ENCODE measurements around the gene SDC4.

SDC4 gene

DNA sequence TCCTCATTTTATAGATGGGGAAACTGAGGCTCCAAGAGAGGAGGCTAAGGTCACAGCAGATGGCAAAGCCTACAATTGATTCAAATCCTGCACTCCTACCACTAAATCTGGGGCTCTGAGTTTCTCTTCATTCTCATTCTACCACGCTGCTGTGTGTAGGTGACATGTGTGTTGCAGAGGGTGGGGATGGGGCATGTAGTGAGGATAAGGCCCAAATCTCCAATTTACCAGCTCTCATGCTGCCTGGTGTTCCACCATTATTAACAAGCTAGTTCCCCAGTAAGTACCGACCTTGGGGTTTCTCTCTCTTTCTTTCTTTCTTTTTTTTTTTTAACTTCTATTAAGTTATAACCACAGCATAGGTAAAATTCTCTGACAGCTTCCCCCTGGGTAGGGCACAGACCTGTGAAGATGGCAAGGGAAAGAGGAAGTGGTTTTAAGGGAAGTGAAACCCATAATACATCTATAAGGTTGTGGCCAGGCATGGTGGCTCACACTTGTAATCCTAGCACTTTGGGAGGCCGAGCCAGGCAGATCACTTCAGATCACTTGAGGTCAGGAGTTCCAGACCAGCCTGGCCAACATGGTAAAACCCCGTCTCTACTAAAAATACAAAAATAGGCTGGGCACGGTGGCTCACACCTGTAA lies 27.2 kb downstream of the SDC4 start:
- DNase-seq (ENCODE audit: low read depth in 2 of 2, low spot score in 1 of 2), result no peak

DNA sequence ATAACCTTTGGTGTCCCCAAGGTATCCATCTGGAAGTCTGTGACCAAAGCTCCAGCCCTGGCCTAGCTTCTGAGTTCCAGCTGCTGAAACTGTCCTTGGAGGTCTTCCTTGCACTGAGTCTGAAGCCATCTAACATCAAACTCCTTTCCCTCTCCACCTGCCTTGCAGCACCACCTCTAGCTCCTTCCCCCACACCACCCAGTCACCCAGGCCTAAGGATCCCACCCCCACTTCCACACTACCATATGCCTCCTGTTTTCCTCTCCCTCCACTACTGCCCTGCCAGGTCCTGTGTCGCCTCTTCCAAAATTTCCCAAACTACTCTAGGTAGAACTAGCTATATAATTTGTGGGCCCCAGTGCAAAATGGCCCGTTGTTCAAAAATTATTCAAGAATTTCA lies 29.3 kb downstream of the SDC4 start:
- no peak for DNase-seq (ENCODE audit: low read depth in 2 of 2, low spot score in 1 of 2)

DNA sequence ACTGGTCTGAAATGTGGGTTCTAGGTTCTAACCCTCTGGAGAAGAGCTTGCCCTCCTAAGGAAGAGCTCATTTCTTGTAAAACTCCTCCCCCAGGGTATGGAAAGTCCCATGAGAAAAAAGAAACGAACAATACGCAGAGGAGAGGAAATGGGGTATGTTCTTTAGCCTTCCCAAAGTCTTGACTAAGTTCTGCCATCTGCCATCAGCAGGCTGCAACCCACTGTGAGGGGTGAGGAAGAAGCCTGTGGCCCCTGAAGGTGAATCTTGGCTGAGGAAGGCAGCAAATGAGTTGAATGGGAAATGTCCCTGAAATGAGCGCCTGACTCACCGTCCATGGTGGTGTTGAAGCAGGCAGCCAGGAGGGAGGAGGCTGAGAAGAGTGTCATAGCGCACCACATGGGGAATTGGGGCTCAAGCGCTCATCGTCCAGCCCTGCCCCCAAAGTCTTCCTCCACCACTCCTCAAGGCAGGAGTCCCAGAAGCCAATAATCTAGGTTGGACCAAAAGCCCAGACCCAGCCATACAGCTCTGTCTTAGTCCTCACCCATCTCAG lies 29.8 kb downstream of the SDC4 start:
- no peak for DNase-seq (ENCODE audit: low read depth in 2 of 2, low spot score in 1 of 2)

DNA sequence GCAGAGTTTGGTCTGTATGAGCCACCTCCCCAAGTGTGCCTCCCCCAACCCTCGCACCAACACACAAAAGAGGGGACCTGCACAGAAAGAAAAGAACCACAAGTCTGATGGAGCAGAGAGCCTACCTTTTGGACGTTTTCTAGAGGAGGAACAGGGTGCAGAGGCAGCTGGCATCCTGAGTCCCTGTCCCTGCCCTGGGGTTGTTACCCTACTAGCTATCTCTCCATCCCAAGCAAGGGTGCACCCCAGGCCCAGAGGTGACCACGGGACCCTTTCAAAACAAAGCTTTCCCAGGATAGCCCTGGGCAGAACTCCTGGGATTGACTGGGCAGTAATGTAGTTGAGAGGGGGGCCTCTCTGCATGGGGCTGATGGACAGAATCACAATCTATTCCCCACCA lies 30.4 kb downstream of the SDC4 start:
- DNase-seq (ENCODE audit: low read depth in 2 of 2, low spot score in 1 of 2), result no peak

DNA sequence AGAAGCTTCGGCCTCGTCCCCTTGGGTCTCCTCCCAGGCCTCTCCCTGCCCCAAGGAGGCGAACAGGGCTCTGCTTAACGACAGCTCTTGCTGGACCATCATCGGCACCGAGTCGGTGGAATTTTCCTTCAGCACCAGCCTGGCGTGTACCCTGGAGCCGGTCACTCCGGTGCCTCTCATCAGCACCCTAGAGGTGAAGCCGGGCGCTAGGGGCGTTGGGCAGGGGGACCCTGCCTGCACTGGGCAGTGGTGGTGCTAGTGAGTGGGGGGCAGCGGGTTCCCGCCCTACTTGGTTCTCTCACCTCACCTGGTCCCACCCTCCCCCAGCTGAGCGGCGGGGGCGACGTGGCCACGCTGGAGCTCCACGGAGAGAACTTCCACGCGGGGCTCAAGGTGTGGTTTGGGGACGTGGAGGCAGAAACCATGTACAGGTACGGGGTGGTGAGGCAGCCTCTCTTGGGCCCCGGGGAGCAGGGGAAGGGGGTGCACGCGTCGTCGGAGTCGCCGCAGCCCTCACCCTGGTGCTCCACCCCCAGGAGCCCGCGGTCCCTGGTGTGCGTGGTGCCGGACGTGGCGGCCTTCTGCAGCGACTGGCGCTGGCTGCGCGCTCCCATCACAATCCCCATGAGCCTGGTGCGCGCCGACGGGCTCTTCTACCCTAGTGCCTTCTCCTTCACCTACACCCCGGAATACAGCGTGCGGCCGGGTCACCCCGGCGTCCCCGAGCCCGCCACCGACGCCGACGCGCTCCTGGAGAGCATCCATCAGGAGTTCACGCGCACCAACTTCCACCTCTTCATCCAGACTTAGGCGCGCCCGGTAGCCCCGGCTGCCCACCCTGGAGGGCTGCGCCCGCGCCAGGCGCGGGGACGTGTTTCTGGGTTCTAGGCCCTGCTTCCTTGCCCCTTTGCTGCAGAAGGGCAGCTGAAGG lies 31.8 kb downstream of the SDC4 start:
- no peak for DNase-seq (ENCODE audit: low read depth in 2 of 2, low spot score in 1 of 2)

DNA sequence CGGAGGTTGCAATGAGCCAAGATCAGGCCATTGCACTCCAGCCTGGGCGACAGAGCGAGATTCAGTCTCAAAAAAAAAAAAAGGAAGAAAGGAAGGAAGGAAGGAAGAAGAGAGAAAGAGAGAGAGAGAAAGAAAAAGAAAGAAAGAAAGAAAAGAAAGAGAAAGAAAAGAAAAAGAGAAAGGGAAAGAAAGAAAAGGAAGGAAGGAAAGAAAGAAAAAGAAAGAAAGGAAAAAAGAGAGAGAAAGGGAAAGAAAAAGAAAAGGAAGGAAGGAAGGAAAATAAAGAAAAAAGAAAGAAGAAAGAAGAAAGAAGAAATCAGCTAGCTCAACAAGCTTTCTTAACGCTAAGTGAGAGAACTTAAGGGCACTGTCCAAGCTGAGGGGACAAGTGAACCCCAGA lies 32.6 kb downstream of the SDC4 start:
- DNase-seq (ENCODE audit: low read depth in 2 of 2, low spot score in 1 of 2), result no peak

DNA sequence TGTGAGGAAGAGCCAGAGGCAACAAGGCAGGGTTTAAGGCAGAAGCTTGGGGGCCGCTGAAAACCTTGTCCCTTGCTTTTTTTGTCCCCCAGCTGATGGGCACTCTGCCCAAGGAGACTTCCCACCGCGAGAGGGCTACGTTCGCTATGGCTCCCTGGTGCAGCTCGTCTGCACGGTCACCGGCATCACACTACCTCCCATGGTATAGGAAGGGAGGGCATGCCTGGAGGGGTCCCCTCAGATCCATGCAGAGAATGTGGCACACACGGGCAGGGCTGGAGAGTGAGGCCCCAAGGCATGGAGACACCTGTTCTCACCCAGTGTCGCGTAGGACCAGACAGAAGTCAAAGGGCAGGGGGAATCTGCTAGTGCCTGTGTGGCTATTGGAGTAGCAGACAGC lies 34.3 kb downstream of the SDC4 start:
- DNase-seq (ENCODE audit: low read depth in 2 of 2, low spot score in 1 of 2), result no peak

DNA sequence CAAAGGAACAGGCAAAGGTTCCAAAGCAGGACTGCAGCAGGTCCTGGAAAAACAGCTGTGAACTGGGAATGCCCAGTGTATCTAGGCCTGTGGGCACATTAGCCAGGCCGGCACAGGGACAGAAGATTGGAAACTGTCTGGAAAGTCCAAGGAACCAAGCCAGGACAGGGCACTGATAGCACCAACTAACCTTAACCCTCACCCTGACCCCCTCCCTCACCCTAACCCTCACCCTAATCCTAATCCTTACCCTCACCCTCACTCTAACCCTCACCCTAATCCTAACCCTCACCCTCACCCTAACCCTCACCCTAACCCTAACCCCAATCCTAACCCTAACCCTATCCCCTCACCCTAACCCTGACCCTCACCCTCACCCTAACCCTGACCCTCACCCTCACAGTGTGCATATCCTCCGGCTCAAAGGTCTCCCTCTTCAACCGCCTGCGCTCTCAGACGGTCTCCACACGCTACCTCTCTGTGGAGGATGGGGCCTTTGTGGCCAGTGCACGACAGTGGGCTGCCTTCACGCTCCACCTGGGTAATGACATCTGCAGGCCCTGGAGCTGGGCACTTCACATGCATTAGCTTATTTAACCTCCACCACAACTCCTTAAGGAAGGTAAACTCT lies 35.0 kb downstream of the SDC4 start:
- no peak for DNase-seq (ENCODE audit: low read depth in 2 of 2, low spot score in 1 of 2)

DNA sequence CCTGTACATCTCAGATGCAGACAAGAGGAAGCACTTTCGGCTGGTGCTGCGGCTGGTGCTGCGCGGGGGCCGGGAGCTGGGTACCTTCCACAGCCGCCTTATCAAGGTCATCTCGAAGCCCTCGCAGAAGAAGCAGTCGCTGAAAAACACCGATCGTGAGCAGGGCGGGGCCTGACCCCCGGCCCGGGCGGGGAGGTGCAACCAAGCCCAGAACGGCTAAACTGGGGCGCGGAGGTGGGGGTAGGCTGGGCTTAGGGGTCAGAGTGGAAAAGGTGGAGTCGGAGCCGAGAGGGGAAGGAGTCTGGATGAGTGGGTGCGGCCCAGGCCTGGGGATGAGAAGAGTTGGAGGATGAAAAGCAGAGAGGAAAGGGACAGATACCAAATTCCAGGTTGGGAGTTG lies 36.0 kb downstream of the SDC4 start:
- DNase-seq (ENCODE audit: low read depth in 2 of 2, low spot score in 1 of 2), result no peak

DNA sequence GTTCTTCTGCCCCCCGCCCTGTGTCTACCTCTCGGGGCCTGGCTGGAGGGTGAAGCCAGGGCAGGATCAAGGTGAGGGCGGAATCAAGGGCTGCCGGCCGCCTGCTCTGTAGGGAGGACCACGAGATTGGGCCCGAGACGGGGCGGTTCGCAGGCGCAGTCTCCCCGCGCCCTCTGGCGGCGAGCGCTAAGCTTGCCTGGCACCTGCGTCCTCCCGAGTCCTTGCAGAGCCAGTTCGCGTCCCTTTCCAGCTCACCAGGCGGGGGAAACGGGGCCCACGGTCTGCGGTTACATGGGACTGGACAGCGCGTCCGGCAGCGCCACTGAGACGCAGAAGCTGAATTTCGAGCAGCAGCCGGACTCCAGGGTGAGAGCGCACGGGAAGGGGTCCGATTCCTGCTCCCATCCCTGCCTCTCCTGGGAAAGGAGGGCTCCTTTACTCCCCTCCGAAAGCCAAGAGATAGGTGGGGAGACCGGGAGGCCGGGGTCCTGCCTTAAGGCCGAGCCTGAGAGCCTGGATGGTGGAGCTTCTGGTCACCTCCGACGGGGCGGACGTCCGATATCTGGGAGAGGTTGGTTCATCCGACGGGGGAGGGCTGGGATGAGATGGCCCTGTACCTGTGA lies 36.5 kb downstream of the SDC4 start:
- DNase-seq (ENCODE audit: low read depth in 2 of 2, low spot score in 1 of 2), result peak; percentile 18 to 25

DNA sequence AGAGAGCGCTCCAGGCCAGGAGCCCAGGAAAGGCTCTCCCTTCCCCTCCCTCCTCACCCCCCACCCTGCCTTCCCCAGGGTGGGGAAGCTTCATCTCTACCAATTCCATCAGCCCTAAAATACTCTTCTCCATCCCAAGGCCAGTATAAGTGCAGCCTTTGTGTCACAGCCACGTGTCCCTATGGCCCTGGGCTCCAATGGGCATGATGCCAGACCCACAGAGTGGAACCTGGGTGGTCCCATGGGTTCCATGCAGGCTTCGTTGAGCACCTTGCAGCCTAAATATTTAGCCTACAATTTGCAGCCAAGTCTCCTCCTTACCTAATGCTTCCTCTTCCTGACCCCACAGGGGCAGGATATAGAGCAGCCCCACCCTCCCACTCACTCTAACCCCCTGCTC lies 39.1 kb downstream of the SDC4 start:
- DNase-seq (ENCODE audit: low read depth in 2 of 2, low spot score in 1 of 2), result no peak

DNA sequence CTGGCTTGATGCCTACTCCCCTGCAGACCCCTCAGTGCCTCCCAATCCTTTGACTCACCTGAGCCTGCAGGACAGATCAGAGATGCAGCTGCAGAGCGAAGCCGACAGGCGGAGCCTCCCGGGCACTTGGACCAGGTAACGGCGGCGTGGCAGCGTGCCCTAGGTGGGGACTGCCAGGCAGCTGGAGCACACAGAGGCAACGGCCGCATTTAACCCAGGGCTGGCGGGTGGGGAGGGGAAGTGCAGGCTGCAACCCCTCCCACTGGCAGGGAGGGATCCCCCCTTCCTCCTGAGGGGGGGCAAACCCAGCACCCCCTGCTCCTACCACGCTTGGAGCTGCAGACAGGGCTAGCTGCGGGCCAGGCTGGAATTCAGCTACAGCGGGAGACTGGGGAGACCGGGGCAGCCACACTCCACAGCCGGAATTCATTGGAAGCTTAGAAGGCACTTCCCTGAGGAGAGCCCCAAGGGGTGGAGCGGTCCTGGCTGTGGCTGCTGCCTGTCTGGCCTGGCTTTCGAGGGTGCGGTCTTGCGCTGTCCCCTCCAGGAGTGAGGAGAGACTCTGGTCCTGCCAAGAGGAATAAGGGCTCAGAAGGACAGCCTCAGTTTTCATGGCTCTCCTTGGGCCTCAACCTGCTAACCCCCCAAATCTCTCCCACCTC lies 40.0 kb downstream of the SDC4 start, which contains the start of gene MATN4:
Gene MATN4 (minus strand): TSS at position 183 of the 662 bp plus-strand sequence. CDS start 2,717 bp downstream, outside the sequence.
- no peak for DNase-seq (ENCODE audit: low read depth in 2 of 2, low spot score in 1 of 2)

DNA sequence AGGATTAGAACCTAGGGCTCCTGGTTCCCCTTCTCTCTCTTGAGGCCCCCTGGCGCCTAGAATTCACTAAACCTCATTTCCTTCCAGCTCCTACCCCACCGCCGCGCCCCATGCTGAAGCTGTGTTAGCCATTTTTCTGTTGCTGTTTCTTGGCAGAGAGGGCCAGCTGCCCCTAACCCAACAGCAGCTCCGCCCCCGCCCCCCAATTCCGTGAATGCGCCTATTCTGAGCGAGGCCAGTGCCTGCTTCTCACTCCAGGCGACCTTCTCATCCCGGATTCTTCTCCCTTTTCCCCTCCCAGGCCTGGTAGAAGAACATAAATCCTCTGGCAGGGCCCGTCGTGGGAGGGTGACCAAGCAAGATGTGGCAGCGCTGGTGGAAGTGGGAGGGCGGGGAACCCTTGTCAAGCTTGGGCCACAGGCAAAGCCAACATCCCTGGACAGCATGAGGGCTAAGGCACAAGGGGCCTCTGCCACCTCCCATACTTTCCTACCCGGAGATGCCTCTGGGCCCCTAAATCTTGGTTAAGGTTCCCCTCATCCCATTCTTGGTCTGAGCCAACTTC lies 41.1 kb downstream of the SDC4 start:
- no peak for DNase-seq (ENCODE audit: low read depth in 2 of 2, low spot score in 1 of 2)

DNA sequence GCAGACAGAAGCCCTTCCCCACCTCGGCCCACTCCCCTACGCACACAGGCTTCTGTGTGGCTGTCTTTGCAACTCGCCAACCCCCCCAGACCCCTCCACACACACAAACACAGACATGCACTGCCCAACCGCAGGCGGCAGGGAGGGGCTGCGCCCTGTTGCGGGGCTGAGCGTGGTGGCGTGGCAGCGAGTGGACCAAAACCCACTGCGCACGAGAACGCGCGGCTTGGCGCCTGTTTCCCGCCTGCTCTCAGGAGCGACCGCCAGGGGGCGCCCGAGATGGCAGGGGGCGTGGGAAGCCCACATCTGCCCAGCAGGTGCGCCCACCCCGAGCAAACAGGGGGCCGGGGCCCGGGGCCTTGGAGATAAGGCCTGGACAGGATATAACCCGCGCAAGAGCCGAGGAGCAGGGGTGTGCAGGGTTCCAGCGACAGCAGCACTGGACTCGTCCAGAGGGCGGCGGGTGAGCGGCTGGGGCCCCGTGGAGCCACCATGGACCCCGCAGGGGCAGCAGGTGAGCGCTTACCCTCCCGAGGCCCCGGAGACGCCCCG lies 41.7 kb downstream of the SDC4 start, which contains the start of gene RBPJL:
Gene RBPJL (plus strand): TSS at position 410 of the 552 bp plus-strand sequence. CDS start 83 bp downstream, at position 493.
- DNase-seq (ENCODE audit: low read depth in 2 of 2, low spot score in 1 of 2), result no peak

DNA sequence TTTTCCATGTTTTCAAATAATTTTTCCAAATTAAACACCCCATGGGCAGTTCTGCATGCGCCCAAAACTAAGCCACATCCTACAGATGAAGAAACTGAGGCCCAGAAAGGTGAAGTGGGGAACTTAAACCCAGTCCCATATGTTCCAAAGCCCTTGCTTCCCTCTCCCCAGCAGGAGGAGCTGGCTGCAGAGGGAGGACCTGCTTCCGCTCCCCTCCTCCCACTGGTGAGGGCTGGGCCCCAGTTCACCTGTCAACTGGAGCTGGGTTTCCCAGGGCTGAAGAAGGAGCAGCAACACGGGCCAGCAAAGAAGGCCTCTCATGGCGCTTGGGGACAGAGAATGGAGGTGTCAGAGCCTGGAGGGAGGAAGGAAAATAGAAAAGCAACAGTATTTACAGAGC lies 43.0 kb downstream of the SDC4 start:
- no peak for DNase-seq (ENCODE audit: low read depth in 2 of 2, low spot score in 1 of 2)

DNA sequence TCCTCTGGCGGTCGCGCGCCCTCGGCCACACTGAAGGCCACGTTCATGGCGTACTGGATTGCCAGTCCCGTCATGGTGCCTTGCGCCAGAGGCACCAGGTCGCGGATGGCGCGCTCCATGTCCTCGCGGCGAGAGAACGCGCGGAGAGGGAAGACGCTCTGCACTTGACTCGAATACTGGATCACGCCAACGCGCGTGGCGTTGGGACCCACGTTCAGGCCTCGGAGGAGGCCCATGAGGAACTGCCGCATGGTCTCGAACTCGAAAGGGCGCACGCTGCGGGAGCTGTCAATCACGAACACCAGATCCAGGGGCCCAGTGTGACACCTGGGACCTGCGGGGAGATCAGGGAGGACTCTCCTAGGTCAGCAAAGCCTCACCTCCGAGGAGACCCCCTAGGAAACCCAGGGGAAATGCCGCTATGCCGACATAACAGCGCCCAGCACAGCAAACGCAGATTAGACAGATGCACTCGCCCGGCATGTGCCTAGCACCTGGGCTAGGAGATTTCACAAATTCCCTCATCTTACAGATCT lies 43.7 kb downstream of the SDC4 start:
- DNase-seq (ENCODE audit: low read depth in 2 of 2, low spot score in 1 of 2), result no peak

DNA sequence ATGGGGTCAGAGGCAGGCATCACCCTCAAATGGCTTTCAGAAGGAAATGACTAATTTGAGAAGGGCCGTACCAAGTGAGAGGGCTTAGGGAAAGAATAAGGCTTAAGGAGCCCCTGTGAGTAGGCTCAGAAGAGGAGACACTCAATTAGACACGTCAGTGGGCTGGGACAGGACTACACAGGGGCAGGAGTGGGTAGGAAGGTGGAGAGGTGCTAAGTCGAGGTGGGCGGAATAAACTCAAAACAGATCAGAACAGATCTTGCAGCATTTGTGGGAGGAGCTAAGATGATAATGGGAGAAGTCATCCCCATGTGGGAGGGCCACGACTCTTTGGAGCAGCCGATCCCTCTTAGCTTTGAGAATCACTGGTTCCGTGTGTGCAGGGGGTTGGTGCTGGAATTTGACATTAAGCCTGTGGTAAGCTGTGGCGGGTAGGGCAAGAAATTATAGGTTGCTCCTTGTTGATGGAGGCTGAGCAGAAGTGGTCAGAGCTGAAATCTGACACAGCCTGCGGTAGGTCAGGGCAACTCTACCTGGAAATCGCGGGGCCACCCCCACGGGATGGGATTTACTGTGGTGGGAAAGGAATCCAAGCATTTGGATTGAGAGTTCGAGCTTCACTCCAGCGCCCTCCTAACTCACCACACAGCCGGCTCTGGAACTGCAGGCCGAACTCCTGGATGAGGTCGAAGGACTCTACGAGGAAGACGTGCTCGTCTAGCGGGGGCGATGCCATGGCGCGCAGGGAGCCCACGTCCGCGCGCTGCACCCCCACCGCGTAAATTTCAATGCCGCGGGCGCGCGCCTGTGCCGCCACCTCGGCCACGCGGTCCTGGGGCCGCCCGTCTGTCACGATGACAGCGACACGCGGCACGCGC lies 44.4 kb downstream of the SDC4 start:
- no peak for DNase-seq (ENCODE audit: low read depth in 2 of 2, low spot score in 1 of 2)

DNA sequence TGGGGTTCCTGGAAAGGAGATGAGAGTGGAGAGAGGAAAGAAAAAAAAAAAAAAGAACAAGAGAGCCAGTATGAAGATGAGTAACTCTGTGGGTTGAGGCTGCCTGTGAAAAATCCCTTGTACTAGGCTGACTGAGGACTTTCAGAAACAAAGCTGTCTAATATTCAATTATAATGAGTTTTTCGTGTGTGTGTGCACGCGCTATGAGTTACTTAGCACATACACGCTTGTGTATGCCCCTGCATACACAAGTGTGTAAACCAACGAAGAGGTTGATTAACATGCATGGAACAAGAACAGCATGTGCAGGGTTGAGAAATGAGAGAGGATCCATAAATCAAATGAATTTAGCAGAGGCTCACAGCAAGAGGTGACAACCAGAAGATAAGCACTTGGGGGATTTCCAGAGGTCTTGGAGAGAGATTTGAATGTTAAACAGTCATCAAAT lies 46.4 kb downstream of the SDC4 start:
- DNase-seq (ENCODE audit: low read depth in 2 of 2, low spot score in 1 of 2), result no peak

DNA sequence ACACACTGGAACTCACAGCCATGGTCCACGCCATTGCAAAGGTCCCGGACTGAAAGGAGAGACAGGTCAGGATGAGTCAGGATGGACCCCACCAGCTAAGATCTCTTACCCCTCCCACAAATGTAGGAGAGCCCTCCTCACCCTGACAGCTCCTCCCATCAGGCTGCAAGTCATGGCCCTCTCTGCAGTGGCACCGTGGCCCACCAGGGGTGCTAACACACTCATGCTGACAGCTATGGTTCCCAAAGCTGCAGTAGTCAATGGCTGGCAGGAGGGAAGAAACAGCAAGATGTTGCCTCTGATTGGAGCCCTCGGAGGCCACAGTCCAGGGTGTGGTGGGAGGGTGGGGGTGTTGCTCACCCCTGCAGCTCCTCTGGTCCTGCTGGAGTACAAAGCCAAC lies 47.3 kb downstream of the SDC4 start:
- DNase-seq (ENCODE audit: low read depth in 2 of 2, low spot score in 1 of 2), result no peak

Measured in stimulated activated CD8-positive, alpha-beta memory T cell treated with anti-CD3 and anti-CD28 coated beads, Interleukin-4, amount 100 ng/mL, for 4 hours (primary cell).